Right cardiac atrium (tissue), 5 donors: Measurements from ENCODE around the gene ZSWIM2. TPM values are rescaled to one million over a fixed set of nuclear protein-coding genes. Genes with fewer than 3 reads are reported as not detected.
A peak's percentile ranks its signal among the peaks of the same experiment; 100 is the strongest.
"Not testable (repeated sequence)": the region's sequence is repeated elsewhere in the genome, so short reads cannot be mapped to it uniquely, and the experiment has no call there.

ENCODE experiments used
- ATAC-seq, 2 donors: fragments of 200-7000 bp; cut with Tn5 transposase; one replicate each; pipeline versions ENCODE4 v1.8.0 to v1.9.1; 2020; ENCODE audit warnings: moderate library complexity in 2 of 2, mild to moderate bottlenecking in 1 of 2
- DNase-seq, 3 donors: peaks; one replicate each; pipeline ENCODE4 v3.0.0-alpha.2; 2020
- H3K27ac ChIP-seq: one replicate; pipeline ENCODE4 v1.5.1; 2013; ENCODE audit warnings: mild to moderate bottlenecking, low read length, control low read depth, moderate library complexity
- H3K27me3 ChIP-seq: one replicate; pipeline ENCODE4 v1.6.1; 2013; ENCODE audit not compliant: control insufficient read depth, insufficient read depth
- H3K4me1 ChIP-seq: one replicate; pipeline ENCODE4 v1.6.1; 2013; ENCODE audit warnings: low read length; ENCODE audit not compliant: control insufficient read depth, insufficient read depth
- H3K4me3 ChIP-seq: one replicate; pipeline ENCODE4 v1.5.1; 2013; ENCODE audit warnings: low read length, control low read depth
- H3K9me3 ChIP-seq: one replicate; pipeline ENCODE4 v1.6.1; 2013; ENCODE audit warnings: low read length; ENCODE audit not compliant: control insufficient read depth
- WGBS: extraction: QIAGEN DNeasy Blood & Tissue Kit; methylation state at CpG from one replicate; pipeline ENCODE4 v1.1.7; 2013; 5-methylcytosine and 5-hydroxymethylcytosine counted together
- intact Hi-C, 4 donors: fragments of 100-400 bp; cut with DNase I; formaldehyde crosslinking; loops; one replicate each; pipeline versions ENCODE4 v1.11.0 to v1.14.0; 2022 to 2023
- long read RNA-seq, 4 donors: library from polyadenylated mRNA; unstranded; transcript quantifications; one replicate each; pipeline ENCODE4 v2.0.0, GENCODE V29; 2020 to 2021
- polyA plus RNA-seq: library from polyadenylated mRNA; stranded (reverse); fragments of 200-250 nt; gene quantifications from one replicate; pipeline ENCODE4 v1.2.3, GENCODE V29; 2013
- total RNA-seq, 4 donors: library from RNA; stranded (reverse); fragmentation: NEBNext Ultra II Directional; extraction: Animal tissue kit (Norgen Biotek cat#: 25700); gene quantifications; one replicate each; pipeline ENCODE4 v1.2.1, GENCODE V29; 2021
- donor health status: healthy with polysubstance abuse.
- donor health status: DM: no; HTN: yes; CAD: no.
- donor health status: DM: no; HTN: no; CAD: no.
- donor health status: DM: no; HTN: yes; CAD: no; lungs with severe emphysema.
- donor health status: DM: yes; HTN: yes; CAD: no.

Gene ZSWIM2, protein sequence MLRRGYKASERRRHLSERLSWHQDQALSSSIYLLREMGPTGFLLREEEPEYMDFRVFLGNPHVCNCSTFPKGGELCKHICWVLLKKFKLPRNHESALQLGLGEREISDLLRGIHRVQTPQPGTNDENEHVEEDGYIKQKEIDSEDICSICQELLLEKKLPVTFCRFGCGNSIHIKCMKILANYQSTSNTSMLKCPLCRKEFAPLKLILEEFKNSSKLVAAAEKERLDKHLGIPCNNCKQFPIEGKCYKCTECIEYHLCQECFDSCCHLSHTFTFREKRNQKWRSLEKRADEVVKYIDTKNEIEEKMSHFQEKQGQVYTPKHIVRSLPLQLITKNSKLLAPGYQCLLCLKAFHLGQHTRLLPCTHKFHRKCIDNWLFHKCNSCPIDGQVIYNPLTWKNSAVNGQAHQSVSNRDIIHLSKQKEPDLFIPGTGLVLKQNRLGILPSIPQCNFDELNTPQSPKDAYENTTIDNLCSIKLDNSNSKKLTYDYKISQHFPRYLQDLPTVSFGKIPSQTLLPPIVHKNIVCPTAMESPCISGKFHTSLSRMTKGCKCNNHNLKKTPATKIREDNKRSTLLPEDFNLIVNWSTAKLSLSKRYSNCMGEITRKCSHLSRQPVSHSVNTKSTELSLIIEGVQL
- total RNA-seq (not detected), polyA plus RNA-seq (not detected)
- long read RNA-seq, donor 1: 0 reads
- long read RNA-seq, donor 2: 0 reads
- long read RNA-seq, donor 3: 0 reads
- long read RNA-seq, donor 4: 0 reads

DNA sequence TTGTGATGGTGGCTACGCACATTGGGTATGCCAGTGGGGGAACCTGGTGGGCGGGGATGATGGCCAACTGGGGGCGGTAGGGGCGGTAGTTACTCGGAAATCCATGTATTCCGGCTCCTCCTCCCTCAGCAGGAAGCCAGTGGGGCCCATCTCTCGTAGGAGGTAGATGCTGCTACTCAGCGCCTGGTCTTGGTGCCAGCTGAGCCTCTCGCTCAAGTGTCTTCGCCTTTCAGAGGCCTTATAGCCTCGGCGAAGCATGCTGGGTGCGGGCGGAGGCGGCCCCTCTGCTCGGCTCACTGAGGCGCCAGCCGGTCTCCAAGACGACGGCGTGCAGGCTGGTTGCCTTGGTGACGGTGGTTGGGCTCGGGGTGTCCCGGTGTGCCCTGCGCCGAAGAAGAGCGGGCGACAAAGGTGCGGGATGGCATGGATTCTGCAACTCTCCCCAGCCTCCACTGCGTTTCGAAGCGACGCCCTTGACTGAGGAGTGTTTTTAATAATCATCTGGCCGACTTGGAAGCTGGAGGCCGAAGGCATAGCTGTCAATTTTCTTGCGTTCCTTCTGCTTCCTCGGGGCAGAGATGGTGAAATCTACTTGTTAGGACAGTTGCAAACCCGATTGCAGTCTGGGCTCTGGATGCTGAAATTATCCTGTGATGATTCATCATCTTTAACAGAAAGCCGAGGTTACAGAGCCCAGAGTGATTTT is at the start of gene ZSWIM2:
Gene ZSWIM2, minus strand, starts transcription at position 298 of the 706 bp plus-strand sequence. Its CDS starts 40 bp downstream, at position 258.
- Histone ChIP-seq H3K4me3 (peak within 1 kb of the TSS; percentile 15), H3K9me3 (no peaks in the 10 kb centered on the region), H3K27me3 (no peaks in the 10 kb centered on the region), H3K4me1 (peaks cover 2% of the 10 kb centered on the region), H3K27ac (no peak within 1 kb of the TSS)
- ATAC-seq (peak; percentile 92 to 95), DNase-seq (peak; percentile 72 to 85 (median 84))
- 5% methylated on average over 39 of the region's 39 CpGs for WGBS
- intact Hi-C loops: no loop called here

DNA sequence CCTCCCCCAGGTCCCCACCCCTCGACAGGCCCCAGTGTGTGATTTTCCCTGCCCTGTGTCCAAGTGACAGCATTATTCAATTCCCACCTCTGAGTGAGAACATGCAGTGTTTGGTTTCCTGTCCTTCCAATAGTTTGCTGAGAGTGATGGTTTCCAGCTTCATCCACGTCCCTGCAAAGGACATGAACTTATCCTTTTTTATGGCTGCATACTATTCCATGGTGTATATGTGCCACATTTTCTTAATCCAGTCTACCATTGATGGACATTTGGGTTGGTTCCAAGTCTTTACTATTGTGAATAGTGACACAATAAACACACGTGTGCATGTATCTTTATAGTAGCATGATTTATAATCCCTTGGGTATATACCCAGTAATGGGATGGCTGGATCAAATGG is 47.2 kb upstream of the ZSWIM2 start:
- WGBS: 84% methylated on average over 3 of the region's 3 CpGs
- H3K9me3 ChIP-seq, H3K4me1 ChIP-seq, H3K27ac ChIP-seq, ATAC-seq, H3K4me3 ChIP-seq, intact Hi-C loops, DNase-seq, H3K27me3 ChIP-seq: not testable (repeated sequence)

DNA sequence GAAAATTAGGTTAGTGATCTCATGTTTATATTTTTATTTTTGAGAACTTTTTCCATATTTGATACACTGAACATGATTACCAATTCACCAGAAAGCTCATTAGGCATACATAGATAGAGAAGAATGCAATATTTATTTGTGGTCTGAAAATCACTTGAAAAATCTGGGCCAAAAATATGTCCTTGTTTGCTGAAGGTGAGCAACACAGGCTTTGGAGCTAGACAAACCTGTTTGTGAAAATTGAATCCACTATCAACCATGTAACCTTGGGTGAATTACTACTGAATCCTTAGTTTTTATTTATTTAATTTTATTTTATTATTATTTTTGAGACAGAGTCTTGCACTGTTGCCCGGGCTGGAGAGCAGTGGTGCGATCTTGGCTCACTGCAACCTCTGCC is 46.5 kb upstream of the ZSWIM2 start:
- no peak overlapping the region for H3K4me3 ChIP-seq
- H3K9me3 ChIP-seq: no peaks in the 10 kb centered on the region
- DNase-seq: no peak
- intact Hi-C loops: no loop called here
- no peaks in the 10 kb centered on the region for H3K27me3 ChIP-seq
- ATAC-seq: no peak
- 97% methylated on average over 2 of the region's 2 CpGs for WGBS
- no peak overlapping the region for H3K27ac ChIP-seq
- no peaks in the 10 kb centered on the region for H3K4me1 ChIP-seq

DNA sequence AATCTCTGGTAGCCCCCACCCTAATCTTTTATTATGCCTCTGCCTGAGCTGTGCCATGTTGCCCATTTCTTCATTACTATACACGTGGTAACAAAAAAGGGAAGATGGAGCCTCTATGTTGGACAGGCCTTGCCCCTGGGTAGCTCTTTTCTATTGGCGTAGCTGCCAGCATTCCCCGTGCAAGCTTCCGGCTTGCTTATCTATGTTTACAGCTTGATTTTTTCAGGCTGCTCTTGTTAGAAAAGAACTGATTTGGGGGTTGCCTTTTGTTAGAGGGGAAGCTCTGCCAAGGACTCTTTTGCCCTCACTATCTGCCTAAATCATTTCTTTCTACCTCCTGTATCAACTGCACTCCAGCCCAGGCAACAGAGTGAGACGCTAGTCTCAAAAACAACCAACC is 45.5 kb upstream of the ZSWIM2 start:
- 50% methylated on average over 5 of the region's 5 CpGs for WGBS
- intact Hi-C loops: no loop called here
- H3K27ac ChIP-seq: no peak overlapping the region
- H3K4me1 ChIP-seq: no peaks in the 10 kb centered on the region
- H3K4me3 ChIP-seq: no peak overlapping the region
- H3K27me3 ChIP-seq: no peaks in the 10 kb centered on the region
- H3K9me3 ChIP-seq: no peaks in the 10 kb centered on the region
- ATAC-seq (peak in 1 of 2 donors; percentile 21), DNase-seq (no peak)

DNA sequence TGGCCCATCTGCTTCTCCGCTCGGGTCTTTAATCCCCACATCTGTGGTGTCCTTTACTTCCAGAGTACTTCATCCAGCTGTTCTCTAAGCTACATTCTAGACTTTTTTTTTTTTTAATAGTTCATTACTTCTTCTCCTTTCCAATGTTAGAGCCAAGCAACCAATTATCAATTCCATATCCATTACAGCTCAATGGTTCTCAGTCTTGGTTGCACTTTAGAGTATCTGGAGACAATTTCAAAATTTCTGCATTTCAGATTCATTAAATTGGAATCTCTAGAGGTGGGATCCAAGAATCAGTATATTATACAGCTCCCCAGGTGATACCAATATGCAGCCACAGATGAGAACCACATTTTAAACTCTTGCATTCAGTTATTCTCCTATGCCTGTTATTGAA is 43.9 kb upstream of the ZSWIM2 start:
- intact Hi-C loops: no loop called here
- WGBS: over 99% methylated on average over 2 of the region's 2 CpGs
- no peak overlapping the region for H3K27ac ChIP-seq
- no peak overlapping the region for H3K4me3 ChIP-seq
- H3K9me3 ChIP-seq: no peaks in the 10 kb centered on the region
- no peak for DNase-seq
- no peaks in the 10 kb centered on the region for H3K27me3 ChIP-seq
- no peaks in the 10 kb centered on the region for H3K4me1 ChIP-seq
- no peak for ATAC-seq

DNA sequence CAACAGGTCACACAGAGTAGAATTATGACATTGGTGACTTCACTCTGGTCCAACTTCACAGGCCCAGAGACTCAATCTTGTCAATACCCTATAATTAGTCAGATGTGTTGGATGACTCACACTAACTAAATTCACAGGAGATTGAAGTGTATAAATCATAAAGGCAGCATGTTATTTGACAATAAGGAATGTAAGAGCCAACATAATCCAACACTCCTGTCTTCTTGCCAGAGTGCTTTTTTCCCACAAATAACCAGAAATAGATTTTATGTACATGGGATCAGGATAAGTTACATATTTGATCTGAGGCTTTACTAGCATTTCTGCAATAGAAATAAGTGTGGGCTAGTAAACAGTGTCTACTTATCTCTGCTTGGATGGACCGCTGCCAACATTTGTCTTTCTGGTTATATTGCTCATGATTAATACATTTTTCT is 42.2 kb upstream of the ZSWIM2 start:
- intact Hi-C loops: no loop called here
- H3K4me3 ChIP-seq: no peak overlapping the region
- DNase-seq (no peak), ATAC-seq (no peak)
- H3K4me1 ChIP-seq: peaks cover 4% of the 10 kb centered on the region
- H3K27me3 ChIP-seq: no peaks in the 10 kb centered on the region
- no peak overlapping the region for H3K27ac ChIP-seq
- WGBS: 64% methylated on average over 1 of the region's 1 CpG
- no peaks in the 10 kb centered on the region for H3K9me3 ChIP-seq

DNA sequence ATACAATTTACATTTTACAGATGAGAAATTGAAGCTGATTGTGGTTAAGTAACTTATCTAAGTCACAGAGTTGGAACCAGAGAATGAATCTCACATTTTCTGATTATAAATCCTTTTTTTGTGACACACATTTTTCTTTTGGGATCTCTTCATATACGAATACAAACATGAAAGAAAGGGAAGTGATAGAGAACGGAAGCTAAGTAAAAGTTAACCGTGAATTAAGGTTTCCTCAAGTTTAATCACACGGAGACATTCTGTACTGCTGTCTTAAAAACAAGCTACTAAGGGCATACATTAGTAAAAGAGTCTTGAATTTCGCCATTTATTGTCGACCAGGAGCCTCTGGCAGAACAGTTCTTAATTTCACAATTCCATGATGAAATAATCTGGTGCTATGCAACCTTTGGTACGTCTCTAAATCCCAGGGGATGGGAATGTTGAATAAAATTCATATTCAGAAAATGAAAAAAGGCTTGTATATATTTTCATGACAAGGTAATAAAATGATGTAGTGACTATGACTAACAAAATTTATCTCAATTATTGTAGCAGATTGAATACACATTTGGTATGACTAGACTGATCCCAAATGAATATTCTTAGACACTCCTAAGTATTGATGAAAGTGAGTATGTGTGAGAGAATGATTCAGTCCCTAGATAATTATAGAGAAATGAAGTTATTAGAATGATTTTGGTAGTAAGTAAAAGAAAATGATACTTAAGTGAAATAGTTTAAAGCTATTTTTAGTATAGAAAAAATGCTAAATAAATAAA is 40.3 kb upstream of the ZSWIM2 start:
- Histone ChIP-seq H3K4me3 (no peak overlapping the region), H3K4me1 (peaks cover 4% of the 10 kb centered on the region), H3K9me3 (no peaks in the 10 kb centered on the region), H3K27me3 (no peaks in the 10 kb centered on the region), H3K27ac (no peak overlapping the region)
- DNase-seq (no peak), ATAC-seq (no peak)
- intact Hi-C loops: no loop called here
- WGBS: 57% methylated on average over 7 of the region's 7 CpGs

DNA sequence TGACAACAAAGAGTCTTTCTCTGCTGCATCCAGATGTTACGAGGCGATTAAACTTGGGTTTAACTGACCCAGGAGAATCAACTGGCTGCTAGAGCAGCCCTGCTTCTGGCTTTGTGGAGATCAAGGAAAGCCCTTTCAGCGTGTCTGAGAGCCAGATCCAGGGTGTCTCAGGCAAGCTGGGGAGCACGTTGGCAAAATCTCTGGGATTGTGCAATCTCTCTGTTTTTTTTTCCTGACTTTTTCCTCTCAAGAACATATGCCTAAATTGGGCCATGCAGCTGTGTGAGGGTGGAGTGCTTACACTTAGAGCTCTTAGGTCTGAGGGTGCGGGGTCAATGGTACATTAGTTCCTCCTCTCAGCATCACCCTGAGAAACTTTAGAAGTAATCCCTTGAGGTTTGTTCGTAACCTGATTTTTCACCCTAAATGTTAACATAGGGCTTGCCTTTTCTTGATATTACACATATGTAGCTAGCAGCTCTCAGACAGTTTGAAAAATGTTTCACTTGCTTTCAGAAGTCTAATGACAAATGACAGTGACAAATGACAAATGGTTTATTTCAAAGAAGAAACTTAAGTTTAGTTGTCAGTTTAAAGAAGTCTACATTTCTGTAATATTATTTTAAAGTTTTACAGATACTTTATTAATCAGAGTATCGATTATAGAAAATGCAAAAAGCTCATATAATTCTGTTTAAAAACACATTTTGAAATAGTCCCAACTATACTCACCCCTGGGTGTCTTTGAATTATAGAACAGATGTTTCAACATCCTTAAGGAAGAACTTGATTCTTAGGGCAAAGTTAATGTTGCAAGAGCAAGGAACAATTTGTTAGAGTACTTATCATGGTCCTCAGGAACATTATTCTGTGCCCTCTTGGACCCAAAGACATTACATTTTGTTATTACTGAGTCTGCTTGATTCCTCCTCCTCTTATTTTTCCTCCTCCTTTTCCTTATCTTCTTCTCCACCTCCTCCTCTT is 38.4 kb upstream of the ZSWIM2 start:
- ATAC-seq (peak; percentile 92 to 93), DNase-seq (peak; percentile 56 to 83 (median 60))
- no peak overlapping the region for H3K4me3 ChIP-seq
- H3K4me1 ChIP-seq: peaks cover 4% of the 10 kb centered on the region
- intact Hi-C loops: no loop called here
- 41% methylated on average over 7 of the region's 7 CpGs for WGBS
- H3K27me3 ChIP-seq: no peaks in the 10 kb centered on the region
- no peaks in the 10 kb centered on the region for H3K9me3 ChIP-seq
- peak overlapping the region; percentile 37 for H3K27ac ChIP-seq

DNA sequence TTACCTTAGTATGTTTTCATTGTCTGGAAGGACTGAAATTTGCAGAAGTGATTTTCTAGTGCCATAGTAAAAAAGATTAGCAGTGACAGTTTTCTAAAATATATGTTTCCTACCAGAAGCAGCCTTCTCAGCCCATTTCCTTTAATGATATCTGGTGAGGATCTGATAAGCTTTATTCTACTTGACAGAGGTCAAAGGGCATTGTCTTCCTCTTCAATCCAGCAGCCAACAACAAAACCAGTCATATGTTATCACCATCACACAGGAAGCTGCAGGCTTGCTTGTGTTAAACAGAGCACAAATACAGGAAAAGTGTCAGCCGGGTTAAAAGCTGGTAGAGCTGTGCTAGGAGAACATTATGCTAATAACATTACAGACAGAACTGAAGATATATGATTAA is 35.6 kb upstream of the ZSWIM2 start:
- DNase-seq: no peak
- peak in 1 of 2 donors; percentile 61 for ATAC-seq
- Histone ChIP-seq H3K9me3 (no peaks in the 10 kb centered on the region), H3K27ac (no peak overlapping the region), H3K4me3 (no peak overlapping the region), H3K27me3 (no peaks in the 10 kb centered on the region), H3K4me1 (peaks cover 4% of the 10 kb centered on the region)
- WGBS: 28% methylated on average over 1 of the region's 1 CpG
- intact Hi-C loops: no loop called here

DNA sequence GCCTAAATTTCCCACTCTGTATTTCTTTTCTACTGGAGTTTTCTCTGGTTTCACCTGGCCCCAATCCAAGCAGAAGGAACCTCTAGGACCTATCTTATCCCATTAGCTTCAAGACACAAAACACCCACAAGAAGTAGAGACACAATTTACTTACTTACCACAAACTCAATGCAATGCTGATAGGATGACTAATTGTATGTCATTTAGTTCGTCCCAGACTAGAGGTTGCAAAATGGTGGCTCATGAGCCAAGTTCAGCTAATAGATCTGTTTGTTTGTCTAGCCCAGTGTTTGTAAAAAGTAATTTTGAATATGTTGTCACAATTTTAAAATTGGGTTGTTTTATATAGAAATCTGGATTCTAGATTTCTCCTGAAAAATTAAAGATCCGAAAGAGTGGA is 34.7 kb upstream of the ZSWIM2 start:
- no peaks in the 10 kb centered on the region for H3K9me3 ChIP-seq
- peaks cover 4% of the 10 kb centered on the region for H3K4me1 ChIP-seq
- no peak for ATAC-seq
- DNase-seq: no peak
- intact Hi-C loops: no loop called here
- H3K4me3 ChIP-seq: no peak overlapping the region
- WGBS: 83% methylated on average over 2 of the region's 2 CpGs
- H3K27ac ChIP-seq: no peak overlapping the region
- no peaks in the 10 kb centered on the region for H3K27me3 ChIP-seq
